HepG2 (cell line): Measurements from ENCODE around the gene RPS19. TPM values are rescaled to one million over a fixed set of nuclear protein-coding genes. Genes with fewer than 3 reads are reported as not detected.

Experiments
- KLF12 ChIP-seq: sonication (generic); formaldehyde crosslinking; IDR thresholded peaks from 2 replicates; pipeline ENCODE4 v1.4.0; 2020; ENCODE audit warnings: missing genetic modification reagents, borderline replicate concordance
- MAFF ChIP-seq: IDR thresholded peaks from 2 replicates; pipeline ENCODE4 v1.6.1; 2011; ENCODE audit warnings: low read depth, low read length, improper control_type of control experiment
- MTF1 ChIP-seq: sonication (generic); formaldehyde crosslinking; IDR thresholded peaks from 2 replicates; pipeline ENCODE4 v1.5.0; 2020; ENCODE audit warnings: missing genetic modification reagents
- PRMT3 ChIP-seq: sonication (generic); formaldehyde crosslinking; IDR thresholded peaks from 2 replicates; pipeline ENCODE4 v1.8.1; 2022; ENCODE audit warnings: low read depth, mild to moderate bottlenecking, moderate library complexity, missing genetic modification reagents, borderline replicate concordance
- SALL2 ChIP-seq: sonication (generic); formaldehyde crosslinking; IDR thresholded peaks from 2 replicates; pipeline ENCODE4 v1.8.1; 2023; ENCODE audit warnings: mild to moderate bottlenecking, missing genetic modification reagents, inconsistent platforms
- SIX1 ChIP-seq: sonication (generic); formaldehyde crosslinking; IDR thresholded peaks from 2 replicates; pipeline ENCODE4 v1.4.0; 2020; ENCODE audit warnings: missing genetic modification reagents, borderline replicate concordance
- SP5 ChIP-seq: IDR thresholded peaks from 2 replicates; pipeline ENCODE4 v1.6.1; 2016; ENCODE audit warnings: low read depth, borderline replicate concordance
- ZNF264 ChIP-seq: sonication (generic); formaldehyde crosslinking; IDR thresholded peaks from 2 replicates; pipeline ENCODE4 v1.4.0; 2020; ENCODE audit warnings: missing genetic modification reagents
- ZNF7 ChIP-seq: IDR thresholded peaks from 2 replicates; pipeline ENCODE4 v1.6.1; 2016; ENCODE audit warnings: missing biosample characterization, missing genetic modification reagents
- ZNF776 ChIP-seq: sonication (generic); formaldehyde crosslinking; IDR thresholded peaks from 2 replicates; pipeline ENCODE4 v1.4.0; 2020; ENCODE audit warnings: mild to moderate bottlenecking, missing genetic modification reagents
- ZNF879 ChIP-seq: sonication (generic); formaldehyde crosslinking; IDR thresholded peaks from 2 replicates; pipeline ENCODE4 v1.8.1; 2023; ENCODE audit warnings: missing genetic modification reagents
- ZSCAN20 ChIP-seq: sonication (generic); formaldehyde crosslinking; IDR thresholded peaks from 2 replicates; pipeline ENCODE4 v1.4.0; 2020; ENCODE audit warnings: missing genetic modification reagents, mild to moderate bottlenecking, borderline replicate concordance
- polyA plus RNA-seq, 8 experiments: library from polyadenylated mRNA; depleted of rRNA in 3 of 8; stranded (reverse) in 7 of 8; unstranded in 1 of 8; fragments of >200 nt; fragmentation: Illumina TruSeq in 4 of 8; extraction: Trizol in 4 of 8; gene quantifications; 2 replicates each; pipeline versions ENCODE4 v1.2.1 to v1.2.3, GENCODE V29; 2011 to 2016; ENCODE audit warnings: low read depth in 4 of 8, missing spikeins in 1 of 8, mixed read lengths in 1 of 8; ENCODE audit not compliant: insufficient read depth in 1 of 8
- total RNA-seq, 5 experiments: library from RNA; depleted of rRNA; stranded (reverse); fragments of >200 nt; fragmentation: Illumina TruSeq; extraction: Trizol; gene quantifications; 2 replicates each; pipeline ENCODE4 v1.2.3, GENCODE V29; 2016; ENCODE audit warnings: low read depth in 1 of 5
- TF ChIP-seq, protein P1 (sequence below): sonication (generic); formaldehyde crosslinking; conservative IDR thresholded peaks from 2 replicates; pipeline ENCODE4 v1.8.0; 2022; ENCODE audit warnings: mild to moderate bottlenecking, moderate library complexity, missing genetic modification reagents
- TF ChIP-seq, protein P2 (sequence below): sonication (generic); formaldehyde crosslinking; IDR thresholded peaks from 2 replicates; pipeline ENCODE4 v1.8.0; 2022; ENCODE audit warnings: missing genetic modification reagents, mild to moderate bottlenecking, borderline replicate concordance
- TF ChIP-seq, protein P3 (sequence below), 2 experiments: fragments of 450-650 bp in 1 of 2; sonication (generic) in 1 of 2; formaldehyde crosslinking; IDR thresholded peaks; 2 replicates each; pipeline versions ENCODE4 v1.5.0 to v1.8.0; 2020 to 2022; ENCODE audit warnings: mild to moderate bottlenecking in 1 of 2, missing genetic modification reagents in 1 of 2
- TF ChIP-seq, protein P4 (sequence below): sonication (generic); formaldehyde crosslinking; IDR thresholded peaks from 2 replicates; pipeline ENCODE4 v1.4.0; 2020; ENCODE audit warnings: missing genetic modification reagents
- TF ChIP-seq, protein P5 (sequence below): sonication (generic); formaldehyde crosslinking; IDR thresholded peaks from 2 replicates; pipeline ENCODE4 v1.4.0; 2020; ENCODE audit warnings: mild to moderate bottlenecking, missing genetic modification reagents
- TF ChIP-seq, protein P6 (sequence below): sonication (generic); formaldehyde crosslinking; IDR thresholded peaks from 2 replicates; pipeline ENCODE4 v1.4.0; 2020; ENCODE audit warnings: missing genetic modification reagents, borderline replicate concordance

RPS19 gene
- total and polyA plus RNA-seq, 2 of the 13 experiments (the other 11 are each of a cell fraction or from before 2014, with no cell fraction given) = 1,983 to 4,758 TPM

DNA sequence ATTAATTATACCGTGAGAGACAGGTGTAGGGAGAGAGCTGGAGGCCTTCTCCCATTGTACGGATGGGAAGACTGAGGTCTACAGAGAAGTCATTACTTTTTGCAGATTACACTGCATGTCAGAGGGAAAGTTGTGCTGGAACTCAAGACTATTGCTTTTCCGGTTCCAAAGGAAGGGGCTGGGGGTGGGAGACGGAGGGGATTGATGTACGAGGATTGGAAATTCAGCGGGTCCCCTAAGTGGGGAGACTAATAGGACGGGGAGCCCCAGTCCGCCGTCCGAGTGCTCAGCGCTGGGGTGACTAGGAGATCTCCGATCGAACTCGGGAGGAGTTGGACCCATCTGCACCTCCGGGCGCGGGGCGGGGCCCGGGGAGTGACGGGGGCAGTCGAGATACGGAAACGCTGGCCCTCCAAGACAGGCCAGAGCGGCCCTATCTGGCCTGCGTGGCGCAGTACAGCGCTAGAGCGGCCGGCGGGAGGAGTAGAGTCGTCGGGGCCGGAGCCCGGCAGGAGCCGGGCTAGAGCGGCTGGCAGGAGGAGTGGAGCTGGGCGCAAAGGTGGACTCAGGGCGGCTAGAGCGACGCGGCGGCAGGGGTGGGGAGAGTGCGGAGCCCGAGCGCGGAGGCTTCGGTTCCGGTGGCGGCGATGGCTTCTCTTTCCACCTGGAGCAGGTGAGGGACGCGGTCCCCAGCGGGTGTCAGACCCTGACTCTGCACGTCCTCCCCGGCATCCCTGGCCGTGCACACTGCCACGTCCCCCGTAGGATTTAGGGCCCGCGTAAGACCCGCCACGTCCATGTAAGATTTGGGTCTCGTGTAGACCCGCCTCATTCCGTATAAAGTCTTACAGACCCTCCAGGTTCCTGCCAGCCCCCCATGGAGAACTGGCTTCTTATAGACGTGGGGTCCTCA is 24.0 kb downstream of the RPS19 start (continued):
- TF ChIP-seq, protein P1, sequence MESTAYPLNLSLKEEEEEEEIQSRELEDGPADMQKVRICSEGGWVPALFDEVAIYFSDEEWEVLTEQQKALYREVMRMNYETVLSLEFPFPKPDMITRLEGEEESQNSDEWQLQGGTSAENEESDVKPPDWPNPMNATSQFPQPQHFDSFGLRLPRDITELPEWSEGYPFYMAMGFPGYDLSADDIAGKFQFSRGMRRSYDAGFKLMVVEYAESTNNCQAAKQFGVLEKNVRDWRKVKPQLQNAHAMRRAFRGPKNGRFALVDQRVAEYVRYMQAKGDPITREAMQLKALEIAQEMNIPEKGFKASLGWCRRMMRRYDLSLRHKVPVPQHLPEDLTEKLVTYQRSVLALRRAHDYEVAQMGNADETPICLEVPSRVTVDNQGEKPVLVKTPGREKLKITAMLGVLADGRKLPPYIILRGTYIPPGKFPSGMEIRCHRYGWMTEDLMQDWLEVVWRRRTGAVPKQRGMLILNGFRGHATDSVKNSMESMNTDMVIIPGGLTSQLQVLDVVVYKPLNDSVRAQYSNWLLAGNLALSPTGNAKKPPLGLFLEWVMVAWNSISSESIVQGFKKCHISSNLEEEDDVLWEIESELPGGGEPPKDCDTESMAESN = peak; percentile 93
- TF ChIP-seq KLF12 (CRISPR knock-in tag) (peak; percentile 90; the same call in 1 of the 2 replicates), ZNF7 (CRISPR knock-in tag) (no peak), MTF1 (CRISPR knock-in tag) (peak; percentile 50; the same call in 1 of the 2 replicates), ZNF776 (CRISPR knock-in tag) (peak; percentile 55), ZSCAN20 (CRISPR knock-in tag) (peak; percentile 84), SP5 (CRISPR knock-in tag) (no peak; the same call in 1 of the 2 replicates), ZNF264 (CRISPR knock-in tag) (peak; percentile 74), SALL2 (CRISPR knock-in tag) (peak; percentile 65), SIX1 (0 out of 2 replicates have a peak, but pooled peaks have one; percentile 25), ZNF879 (no peak), MAFF (no peak), PRMT3 (CRISPR knock-in tag) (no peak)
- TF ChIP-seq, protein P2, sequence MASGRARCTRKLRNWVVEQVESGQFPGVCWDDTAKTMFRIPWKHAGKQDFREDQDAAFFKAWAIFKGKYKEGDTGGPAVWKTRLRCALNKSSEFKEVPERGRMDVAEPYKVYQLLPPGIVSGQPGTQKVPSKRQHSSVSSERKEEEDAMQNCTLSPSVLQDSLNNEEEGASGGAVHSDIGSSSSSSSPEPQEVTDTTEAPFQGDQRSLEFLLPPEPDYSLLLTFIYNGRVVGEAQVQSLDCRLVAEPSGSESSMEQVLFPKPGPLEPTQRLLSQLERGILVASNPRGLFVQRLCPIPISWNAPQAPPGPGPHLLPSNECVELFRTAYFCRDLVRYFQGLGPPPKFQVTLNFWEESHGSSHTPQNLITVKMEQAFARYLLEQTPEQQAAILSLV (CRISPR knock-in tag) = peak; percentile 36; the same call in 1 of the 2 replicates
- TF ChIP-seq, protein P3, sequence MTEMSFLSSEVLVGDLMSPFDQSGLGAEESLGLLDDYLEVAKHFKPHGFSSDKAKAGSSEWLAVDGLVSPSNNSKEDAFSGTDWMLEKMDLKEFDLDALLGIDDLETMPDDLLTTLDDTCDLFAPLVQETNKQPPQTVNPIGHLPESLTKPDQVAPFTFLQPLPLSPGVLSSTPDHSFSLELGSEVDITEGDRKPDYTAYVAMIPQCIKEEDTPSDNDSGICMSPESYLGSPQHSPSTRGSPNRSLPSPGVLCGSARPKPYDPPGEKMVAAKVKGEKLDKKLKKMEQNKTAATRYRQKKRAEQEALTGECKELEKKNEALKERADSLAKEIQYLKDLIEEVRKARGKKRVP (CRISPR knock-in tag; IDR thresholded peaks at IDR 0.05) = peak in 1 of 2 experiments; percentile 49; a peak in 2 of 4 replicates
- TF ChIP-seq, protein P4, sequence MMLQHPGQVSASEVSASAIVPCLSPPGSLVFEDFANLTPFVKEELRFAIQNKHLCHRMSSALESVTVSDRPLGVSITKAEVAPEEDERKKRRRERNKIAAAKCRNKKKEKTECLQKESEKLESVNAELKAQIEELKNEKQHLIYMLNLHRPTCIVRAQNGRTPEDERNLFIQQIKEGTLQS (CRISPR knock-in tag) = peak; percentile 44; the same call in 1 of the 2 replicates
- TF ChIP-seq, protein P5, sequence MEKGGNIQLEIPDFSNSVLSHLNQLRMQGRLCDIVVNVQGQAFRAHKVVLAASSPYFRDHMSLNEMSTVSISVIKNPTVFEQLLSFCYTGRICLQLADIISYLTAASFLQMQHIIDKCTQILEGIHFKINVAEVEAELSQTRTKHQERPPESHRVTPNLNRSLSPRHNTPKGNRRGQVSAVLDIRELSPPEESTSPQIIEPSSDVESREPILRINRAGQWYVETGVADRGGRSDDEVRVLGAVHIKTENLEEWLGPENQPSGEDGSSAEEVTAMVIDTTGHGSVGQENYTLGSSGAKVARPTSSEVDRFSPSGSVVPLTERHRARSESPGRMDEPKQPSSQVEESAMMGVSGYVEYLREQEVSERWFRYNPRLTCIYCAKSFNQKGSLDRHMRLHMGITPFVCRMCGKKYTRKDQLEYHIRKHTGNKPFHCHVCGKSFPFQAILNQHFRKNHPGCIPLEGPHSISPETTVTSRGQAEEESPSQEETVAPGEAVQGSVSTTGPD = 0 out of 2 replicates have a peak, but pooled peaks have one; percentile 1
- TF ChIP-seq, protein P6, sequence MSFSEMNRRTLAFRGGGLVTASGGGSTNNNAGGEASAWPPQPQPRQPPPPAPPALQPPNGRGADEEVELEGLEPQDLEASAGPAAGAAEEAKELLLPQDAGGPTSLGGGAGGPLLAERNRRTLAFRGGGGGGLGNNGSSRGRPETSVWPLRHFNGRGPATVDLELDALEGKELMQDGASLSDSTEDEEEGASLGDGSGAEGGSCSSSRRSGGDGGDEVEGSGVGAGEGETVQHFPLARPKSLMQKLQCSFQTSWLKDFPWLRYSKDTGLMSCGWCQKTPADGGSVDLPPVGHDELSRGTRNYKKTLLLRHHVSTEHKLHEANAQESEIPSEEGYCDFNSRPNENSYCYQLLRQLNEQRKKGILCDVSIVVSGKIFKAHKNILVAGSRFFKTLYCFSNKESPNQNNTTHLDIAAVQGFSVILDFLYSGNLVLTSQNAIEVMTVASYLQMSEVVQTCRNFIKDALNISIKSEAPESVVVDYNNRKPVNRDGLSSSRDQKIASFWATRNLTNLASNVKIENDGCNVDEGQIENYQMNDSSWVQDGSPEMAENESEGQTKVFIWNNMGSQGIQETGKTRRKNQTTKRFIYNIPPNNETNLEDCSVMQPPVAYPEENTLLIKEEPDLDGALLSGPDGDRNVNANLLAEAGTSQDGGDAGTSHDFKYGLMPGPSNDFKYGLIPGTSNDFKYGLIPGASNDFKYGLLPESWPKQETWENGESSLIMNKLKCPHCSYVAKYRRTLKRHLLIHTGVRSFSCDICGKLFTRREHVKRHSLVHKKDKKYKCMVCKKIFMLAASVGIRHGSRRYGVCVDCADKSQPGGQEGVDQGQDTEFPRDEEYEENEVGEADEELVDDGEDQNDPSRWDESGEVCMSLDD (CRISPR knock-in tag) = peak; percentile 92
